NCI-H226 (cell line): Measurements from ENCODE around the gene C5orf24.
"Not testable (repeated sequence)": the region's sequence is repeated elsewhere in the genome, so short reads cannot be mapped to it uniquely, and the experiment has no call there.

Source experiments
- DNase-seq: peaks from one replicate; pipeline ENCODE4 v3.0.0-alpha.2; 2015

C5orf24 gene

GRCh38 chr5:134864707-134865106, 18.9 kb downstream of the C5orf24 start:
- DNase-seq = no peak

DNA sequence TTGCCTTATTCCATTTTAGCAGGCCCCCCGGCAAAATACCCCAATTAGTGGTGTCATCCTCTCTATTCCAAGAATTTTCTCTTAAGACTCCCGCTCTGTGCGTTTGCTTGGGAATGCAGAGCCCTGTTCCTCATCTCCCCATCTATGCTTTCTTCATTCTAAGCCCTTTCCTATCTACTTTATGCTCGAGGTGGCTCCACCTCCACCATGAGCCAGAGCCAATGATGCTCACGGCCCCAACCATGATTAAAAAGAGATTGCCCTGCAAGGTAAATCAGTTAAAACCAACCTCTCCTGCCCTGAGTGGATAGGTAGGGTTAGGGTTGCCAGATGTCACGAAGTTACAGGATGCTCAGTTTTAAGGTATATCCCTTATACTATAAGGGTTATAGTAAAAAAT, 27.7 kb downstream of the C5orf24 start:
- no peak for DNase-seq

DNA sequence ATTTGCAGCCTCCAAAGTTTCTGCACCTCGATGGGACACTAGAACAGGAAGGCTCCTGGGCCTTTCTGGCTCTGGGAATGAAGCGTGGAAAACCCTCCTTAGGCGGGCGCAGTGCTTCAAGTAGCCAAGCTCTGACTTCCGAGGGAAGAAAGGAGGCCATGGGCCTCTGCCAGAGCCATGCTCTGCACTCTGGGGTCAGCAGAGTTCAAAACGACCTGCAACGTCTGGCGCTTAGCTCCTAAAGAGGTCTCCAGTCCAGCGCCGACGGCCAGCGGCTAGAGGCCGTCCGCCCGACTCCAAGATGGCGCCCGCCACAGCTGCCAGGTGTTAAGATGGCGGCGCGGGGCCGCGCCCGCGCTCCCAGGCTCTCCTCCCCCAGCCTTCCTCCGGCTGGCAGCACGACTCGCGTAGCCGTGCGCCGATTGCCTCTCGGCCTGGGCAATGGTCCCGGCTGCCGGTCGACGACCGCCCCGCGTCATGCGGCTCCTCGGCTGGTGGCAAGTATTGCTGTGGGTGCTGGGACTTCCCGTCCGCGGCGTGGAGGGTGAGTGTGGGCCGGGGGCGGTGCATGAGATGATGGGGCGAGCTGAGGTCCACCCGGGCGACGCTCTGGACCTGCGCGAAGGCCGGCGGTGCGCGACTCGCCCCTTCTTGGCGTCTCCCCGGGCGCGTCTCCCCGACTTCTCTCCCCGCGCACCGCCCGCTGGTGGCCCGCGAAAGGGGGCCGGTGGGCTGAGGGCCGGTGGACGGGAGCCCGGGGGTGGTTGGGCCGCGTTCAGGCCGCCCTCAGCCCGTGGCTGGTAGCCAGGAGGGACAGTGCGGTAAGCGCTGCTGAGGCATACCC, 28.4 kb downstream of the C5orf24 start, which contains the start of gene TXNDC15:
Gene TXNDC15, plus strand, starts transcription at position 385 of the 844 bp plus-strand sequence. Its CDS starts 57 bp downstream, at position 442.
- peak; percentile 82 for DNase-seq

- DNase-seq = peak; percentile 43
Observed at GRCh38 chr5:134874831-134875655, 29.3 kb downstream of the C5orf24 start.

GRCh38 chr5:134877159-134877558, 31.4 kb downstream of the C5orf24 start:
- no peak for DNase-seq

DNA sequence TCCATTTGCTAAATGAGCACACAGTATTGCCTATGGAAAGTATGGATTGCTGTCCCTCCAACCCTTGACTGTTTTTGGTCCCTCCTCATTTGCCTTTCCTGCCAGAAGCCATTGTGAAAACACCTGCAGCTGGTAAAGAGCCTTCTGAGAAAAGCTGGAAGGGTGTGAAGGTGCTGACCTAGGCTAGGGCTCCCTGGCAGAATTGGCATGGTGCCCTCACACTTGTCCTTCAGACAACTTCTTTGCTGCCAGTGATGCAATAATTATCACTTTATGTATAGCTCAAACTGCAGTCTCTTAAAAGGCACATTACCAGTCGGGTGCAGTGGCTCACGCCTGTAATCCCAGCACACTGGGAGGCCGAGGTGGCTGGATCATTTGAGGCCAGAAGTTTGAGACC, 32.6 kb downstream of the C5orf24 start:
- DNase-seq = no peak

DNA sequence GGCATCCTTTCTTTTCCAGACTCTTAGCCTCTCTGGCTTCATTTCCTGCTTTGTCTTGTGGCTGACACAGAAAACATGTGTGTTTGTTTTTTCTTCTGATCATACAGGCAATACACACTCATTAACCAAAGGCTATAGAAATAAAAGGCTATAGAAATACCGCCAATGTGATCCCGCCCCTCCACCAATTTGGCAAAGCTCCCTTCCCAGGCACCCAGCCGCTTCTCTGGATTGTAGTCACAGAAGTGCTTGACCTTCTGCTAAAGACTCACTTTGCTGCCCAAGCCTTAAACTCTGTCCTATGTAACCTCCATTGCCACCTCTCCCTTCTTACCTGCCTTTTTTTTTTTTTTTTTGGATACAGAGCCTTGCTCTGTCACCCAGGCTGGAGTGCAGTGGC, 33.7 kb downstream of the C5orf24 start:
- DNase-seq = no peak

- not testable (repeated sequence) for DNase-seq
Observed at GRCh38 chr5:134880937-134881336, 35.2 kb downstream of the C5orf24 start.

DNA sequence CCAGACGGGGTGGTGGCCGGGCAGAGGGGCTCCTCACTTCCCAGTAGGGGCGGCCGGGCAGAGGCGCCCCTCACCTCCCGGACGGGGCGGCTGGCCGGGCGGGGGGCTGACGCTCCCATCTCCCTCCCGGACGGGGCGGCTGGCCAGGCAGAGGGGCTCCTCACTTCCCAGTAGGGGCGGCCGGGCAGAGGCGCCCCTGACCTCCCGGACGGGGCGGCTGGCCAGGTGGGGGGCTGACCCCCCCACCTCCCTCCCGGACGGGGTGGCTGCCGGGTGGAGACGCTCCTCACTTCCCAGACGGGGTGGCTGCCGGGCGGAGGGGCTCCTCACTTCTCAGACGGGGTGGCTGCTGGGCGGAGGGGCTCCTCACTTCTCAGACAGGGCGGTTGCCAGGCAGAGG, 35.9 kb downstream of the C5orf24 start:
- DNase-seq = not testable (repeated sequence)

- no peak for DNase-seq
Observed at GRCh38 chr5:134887593-134888159, 41.9 kb downstream of the C5orf24 start.

DNA sequence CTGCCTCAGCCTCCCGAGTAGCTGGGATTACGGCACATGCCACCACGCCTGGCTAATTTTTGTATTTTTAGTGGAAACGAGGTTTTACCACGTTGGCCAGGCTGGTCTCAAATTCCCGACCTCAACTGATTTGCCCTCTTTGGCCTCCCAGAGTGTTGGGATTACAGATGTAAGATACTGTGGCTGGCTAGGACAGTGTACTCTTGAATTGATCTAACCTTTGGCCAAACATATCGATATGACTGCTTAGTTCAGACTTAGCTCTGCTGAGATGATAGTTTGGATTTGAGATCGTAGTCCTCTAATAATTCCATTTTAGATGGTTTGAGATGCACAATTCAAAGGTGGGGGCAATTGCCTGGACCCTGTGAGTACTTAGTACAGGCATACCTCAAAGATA, 43.6 kb downstream of the C5orf24 start:
- DNase-seq = no peak

DNA sequence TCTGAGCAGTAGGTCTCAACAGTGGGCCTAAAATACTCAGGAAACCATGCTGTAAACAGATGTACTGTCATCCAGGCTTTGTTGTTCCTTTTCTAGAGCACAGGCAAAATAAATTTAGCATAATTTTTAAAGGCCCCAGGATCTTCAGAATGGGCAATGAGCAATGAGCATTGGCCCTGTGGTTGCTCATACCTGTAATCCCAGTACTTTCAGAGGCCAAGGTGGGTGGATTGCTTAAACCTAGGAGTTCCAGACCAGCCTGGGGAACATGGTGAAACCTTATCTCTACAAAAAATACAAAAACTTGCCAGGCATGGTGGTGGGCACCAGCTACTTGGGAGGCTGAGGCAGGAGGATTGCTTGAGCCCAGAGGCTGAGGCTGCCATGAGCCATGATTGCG, 45.7 kb downstream of the C5orf24 start:
- DNase-seq = no peak

DNA sequence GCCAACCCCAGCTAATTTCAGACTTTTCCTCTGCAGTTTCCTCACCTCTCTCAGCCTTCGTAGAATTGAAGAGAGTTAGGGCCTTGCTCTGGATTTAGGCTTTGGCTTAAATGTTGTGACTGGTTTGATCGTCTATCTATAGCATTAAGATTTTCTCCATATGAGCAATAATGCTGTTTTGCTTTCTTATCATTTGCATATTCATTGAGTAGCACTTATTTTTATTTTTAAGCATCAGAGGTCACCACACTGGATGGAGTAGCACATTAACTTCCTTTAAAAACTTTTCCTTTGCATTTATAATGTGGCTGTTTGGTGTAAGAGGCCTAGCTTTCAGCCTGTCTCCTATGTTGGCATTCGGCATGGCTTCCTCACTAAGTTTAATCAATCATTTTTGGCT, 46.5 kb downstream of the C5orf24 start:
- DNase-seq = no peak

DNA sequence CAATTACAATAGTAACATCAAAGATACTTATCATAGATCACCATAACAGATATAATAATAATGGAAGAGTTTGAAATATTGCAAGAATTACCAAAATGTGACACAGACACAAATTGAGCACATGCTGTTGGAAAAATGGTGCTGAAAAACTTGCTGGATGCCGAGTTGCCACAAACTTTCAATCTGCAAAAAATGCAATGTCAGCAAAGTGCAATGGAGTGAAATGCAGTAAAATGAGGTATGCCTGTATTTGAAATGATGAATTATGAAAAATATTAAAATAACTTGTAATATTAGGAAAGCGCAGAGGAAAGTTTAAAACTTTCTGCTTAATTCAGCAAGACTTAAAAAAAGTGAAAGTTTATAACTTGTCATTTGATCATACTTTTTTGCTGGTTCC, 47.2 kb downstream of the C5orf24 start:
- DNase-seq = no peak

- no peak for DNase-seq
Observed at GRCh38 chr5:134893748-134894505, 48.2 kb downstream of the C5orf24 start.

DNA sequence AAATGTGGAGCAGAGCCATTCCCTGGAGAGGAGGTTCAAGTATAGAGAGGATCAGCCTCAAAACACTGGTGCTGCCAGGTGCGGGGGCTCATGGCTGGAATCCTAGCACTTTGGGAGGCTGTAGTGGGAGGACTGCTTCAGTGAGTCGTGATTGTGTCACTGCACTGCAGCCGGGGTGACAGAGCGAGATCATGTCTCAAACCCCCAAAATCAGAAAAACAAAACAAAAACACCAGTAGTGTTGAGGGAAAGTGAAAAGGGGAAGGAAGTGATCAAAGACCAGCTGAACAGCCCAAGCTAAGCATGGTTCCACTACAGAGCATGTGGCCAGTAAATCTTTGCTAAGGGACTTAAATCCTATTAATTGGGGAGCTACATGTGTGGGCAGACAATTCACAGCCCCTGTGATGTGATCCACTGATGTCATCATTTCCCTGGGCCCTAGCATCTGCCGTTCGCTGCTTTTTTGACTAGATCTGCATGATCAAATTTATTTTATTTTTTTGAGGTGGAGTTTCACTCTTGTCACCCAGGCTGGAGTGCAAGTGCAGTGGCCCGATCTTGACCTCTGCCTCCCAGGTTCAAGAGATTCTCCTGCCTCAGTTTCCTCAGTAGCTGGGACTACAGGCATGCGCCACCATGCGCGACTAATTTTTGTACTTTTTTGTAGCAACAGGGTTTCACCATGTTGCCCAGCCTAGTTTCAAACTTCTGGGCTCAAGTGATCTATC, 56.5 kb downstream of the C5orf24 start:
- no peak for DNase-seq

DNA sequence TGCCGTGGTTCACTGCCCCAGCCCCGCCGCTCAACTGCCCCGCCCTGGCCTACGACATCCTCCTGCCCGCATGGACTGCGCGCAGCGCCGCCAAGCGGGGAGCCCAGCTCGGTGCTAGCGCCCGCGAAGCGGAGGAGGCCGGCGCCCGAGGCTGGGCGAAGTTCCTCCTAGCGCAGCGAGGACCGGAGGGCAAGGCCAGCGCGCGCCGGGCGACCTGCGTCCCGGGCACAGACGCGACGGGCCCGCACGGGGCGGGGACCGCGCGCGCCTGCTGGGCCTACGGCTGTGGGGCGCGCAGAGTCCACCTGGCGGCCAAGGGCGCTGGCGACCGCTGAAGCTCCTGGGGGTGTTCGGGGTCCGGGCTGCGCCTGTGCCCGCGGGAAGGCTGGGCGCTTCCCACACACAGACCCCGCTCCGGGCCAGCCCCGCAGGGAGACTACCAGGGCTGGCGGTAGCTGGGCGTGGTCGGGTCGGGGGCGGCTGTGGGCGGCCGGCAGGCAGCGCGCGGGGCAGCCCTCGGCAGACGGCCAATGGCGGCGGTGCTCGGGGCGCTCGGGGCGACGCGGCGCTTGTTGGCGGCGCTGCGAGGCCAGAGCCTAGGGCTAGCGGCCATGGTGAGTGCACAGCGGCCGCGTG, 59.0 kb downstream of the C5orf24 start, which contains the start of gene PCBD2:
Gene PCBD2, plus strand, starts transcription at position 522 of the 636 bp plus-strand sequence. Its CDS starts 9 bp downstream, at position 531.
- peak; percentile 90 for DNase-seq

DNA sequence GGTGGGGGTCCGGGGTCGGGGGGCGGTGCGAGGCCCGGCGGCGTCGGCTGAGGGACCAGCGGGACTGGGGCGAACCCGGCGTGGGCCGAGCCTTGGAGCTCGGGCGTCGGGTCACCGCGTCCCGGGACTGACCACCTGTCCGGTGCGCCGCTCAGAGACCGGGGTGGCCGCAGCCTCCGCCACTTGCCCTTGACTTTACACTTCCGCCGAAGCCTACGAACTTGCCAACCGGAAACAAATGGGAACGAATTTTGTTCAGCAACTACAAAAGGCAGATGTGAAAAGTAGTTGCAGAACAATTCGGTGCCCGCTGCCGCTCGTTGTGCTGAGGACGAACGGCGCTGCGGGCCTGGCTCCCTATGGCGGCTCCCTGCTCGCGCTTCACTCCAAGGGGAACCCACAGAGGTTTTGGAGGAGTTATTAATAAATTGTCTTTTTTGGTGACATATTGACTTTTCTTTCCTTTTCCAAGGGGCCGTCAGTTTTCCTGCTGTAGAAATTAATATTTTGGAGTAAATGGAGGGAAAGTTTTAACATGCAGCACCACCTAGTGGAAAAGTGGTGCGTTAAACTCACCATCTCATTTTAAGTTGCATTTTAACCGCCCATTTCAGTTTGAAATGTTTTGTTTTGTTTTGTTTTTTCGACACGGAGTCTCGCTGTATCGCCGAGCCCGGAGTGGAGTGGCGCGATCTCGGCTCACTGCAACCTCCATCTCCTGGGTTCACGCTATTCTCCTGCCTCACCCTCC, 59.7 kb downstream of the C5orf24 start:
- DNase-seq = peak; percentile 49

GRCh38 chr5:134906811-134907210, 61.0 kb downstream of the C5orf24 start:
- DNase-seq = no peak
